ENCODE measurements around the gene SMG6. TPM values are rescaled to one million over a fixed set of nuclear protein-coding genes. Genes with fewer than 3 reads are reported as not detected.

SMG6 gene
- total RNA-seq, 1 donor from 2014 or later = 58.7 TPM

DNA sequence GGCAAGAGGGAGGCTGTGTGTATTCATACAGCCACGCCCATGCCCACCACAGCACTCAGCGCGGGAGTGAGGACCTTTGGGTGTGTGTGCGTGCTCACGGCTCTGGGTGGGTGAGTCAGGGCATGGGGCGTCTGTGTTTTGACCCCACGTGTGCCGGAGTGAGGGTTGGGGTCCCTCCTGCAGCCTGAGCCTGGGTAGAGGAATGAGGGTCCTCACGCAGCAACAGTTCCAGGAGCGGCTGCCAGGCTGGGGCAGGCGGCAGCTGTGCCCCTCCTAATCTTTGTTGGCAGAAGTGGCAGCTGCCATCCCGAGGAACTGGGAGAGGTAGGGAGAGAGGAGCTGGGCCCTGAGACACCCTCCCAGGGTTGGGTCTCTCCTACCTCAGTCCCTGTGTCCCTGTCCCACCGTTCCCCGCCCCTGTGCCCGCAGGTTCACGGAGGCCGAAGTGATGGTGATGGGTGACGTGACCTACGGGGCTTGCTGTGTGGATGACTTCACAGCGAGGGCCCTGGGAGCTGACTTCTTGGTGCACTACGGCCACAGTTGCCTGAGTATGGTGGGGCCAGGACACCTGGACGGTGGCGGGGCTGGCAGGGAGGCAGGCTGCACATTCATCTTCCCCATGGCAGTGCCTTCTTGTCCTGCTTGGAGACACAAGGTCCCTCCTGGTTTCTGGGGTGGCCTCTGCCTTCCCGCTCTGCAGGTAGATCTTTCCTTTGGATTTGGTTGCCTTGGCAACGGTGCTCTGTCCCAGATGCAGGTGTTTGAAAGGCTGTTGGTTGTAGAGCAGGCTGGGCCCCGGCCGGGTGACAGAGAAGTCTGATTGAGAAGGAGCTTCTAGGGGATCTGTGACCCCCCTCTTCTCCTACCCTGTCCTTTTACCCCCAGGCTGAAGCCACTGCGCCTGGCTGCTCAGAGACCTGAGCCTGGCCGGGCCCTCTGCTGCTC is 267.8 kb downstream of the SMG6 start:
- DNase-seq (ENCODE audit: low spot score) (no peak), ATAC-seq (no peak)
- intact Hi-C loops (cut with DNase I) = no loop called here

DNA sequence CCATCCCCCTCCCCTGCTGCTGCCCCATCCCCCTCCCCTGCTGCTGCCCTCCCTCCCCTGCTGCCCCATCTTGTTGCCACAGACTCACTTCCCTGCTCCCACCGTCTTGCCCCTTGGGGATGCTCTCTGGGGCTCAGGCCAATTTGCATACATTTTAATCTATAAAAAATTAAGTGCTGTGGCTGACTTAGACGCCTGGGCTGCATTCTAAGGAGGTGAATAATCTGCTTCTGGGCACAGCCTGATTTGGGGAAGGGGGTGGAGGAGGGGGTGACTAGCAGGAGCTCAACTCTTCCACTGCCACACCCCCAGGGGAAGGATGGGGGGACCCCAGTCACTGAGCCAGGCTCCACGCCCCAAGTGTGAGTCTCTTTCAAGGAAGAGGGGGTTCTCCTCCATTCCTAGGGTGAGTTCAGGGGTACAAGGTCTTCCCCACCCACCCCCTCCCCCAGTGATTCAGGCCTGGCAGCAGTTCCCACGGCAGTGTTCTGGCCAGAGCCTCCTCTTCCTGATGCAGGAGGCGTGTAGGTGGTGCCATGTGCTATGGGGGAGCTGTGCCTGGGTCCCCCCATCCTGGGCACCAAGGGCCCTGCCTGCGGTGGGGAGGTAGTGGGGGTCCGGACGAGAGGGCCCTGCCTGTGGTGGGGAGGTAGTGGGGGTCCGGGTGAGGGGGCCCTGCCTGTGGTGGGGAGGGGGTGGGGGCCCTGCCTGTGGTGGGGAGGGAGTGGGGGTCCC is 268.6 kb downstream of the SMG6 start:
- intact Hi-C loops (cut with DNase I) = no loop called here
- DNase-seq (ENCODE audit: low spot score) (no peak), ATAC-seq (no peak)

DNA sequence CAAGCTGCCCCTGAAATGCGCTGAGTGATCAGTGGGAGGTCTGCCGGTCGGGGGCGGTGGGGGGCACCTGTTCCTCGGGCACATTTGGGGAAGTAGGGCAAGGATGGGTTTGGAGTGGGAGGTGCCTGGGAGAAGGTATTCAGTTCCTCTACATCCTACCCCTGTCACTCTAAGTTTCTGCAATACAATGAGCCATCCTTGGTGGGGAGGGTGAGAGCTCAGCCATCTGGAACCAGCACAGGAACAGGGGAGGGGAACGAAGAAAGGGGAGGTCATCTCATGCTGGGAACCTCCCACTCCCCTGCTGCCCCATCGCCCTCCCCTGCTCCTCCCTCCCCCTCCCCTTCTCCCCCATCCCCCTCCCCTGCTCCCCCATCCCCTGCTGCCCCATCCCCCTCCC is 269.4 kb downstream of the SMG6 start:
- ATAC-seq = no peak
- intact Hi-C loops (cut with DNase I) = no loop called here

DNA sequence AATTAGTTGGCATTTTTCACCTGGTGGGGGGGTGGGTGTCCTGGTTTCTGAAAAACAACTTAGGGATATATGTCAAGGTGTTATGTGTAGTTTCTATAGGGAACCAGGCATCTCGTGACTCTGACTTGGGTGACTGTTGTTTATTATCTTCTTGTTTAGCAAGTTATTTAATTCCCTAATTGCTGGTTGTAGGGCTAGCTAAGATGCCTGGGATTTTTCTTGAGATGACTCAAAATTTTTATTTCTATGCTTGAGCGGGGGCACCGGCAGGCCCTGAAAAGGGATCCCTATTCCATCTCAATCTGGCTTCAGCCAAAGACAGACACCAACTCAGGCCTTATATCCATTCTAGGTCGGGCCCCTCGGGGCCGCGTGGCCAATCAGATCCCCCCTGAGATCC is 270.4 kb downstream of the SMG6 start:
- no peak for ATAC-seq
- intact Hi-C loops (cut with DNase I) = no loop called here

More for the DNA sequence above, 269.4 kb downstream of the SMG6 start:
- DNase-seq (ENCODE audit: low spot score) = no peak

DNA sequence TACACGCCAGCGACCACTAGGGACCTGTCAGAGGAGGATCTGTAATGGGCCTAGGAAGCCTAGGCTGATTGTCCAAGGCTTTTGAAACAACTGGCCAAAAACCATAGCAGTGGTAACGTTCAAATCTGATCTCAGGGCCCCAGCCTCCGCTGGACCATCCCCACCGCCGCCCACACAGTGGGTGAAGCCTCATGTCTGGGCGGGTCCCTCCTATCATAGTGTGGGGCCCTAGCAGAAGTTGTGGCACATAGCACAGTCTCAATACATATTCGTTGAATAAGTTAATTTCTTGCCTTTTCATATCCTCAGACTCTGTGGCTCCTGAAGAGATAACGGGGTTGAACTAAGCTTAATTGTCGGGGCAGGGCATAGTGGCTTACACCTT is 272.8 kb downstream of the SMG6 start:
- intact Hi-C loops (cut with DNase I) = no loop called here
- ATAC-seq (no peak), DNase-seq (ENCODE audit: low spot score) (no peak)

More for the DNA sequence above, 270.4 kb downstream of the SMG6 start:
- DNase-seq (ENCODE audit: low spot score) = no peak

DNA sequence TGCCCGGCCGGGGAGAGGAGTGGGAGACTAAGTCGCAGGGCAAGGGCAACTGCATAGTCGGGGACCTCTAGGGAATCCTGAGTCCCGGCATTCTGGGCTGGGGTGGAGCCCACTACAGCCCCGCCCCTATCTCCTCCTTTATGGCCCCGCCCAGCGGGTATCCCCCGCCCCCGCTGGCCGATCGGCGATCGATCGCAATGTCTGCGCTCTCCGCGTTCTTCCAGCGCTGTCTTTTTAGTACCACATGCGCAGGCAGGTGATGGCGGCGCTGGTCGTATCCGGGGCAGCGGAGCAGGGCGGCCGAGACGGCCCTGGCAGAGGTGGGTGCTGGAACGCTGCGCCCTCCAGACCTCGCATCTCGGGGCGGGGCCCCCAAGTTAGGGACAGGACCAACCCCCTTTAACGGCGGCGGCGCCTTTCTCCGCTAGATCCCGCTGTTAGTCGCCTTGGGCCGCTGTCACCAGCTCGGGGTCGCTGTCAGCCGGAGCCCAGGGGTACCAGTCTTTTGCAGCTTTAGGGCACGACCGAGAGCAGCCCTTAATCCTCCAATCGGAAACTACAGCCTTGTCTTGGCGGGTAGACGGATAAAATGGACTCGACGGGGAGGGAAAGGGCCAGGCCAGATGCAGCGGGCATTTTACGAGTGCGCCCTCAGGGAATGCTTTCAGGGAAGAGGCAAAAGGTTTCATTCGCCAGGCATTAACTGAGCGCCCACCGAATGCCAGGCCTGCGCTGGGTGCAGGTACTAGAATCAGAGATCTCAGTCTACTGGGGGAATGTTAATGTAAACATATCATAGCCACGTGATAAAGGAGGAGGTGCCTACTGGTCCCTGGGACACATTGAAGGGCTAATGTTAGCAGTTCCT is 273.4 kb downstream of the SMG6 start, which contains the start of gene DPH1:
TSS of gene DPH1 (plus strand) at position 243 of the 868 bp plus-strand sequence. CDS start at position 260, 17 bp downstream.
- ATAC-seq = peak; percentile 93
- intact Hi-C loops (cut with DNase I) = loop anchor here (10.0 kb wide), 1 partner anchor 125 kb away; no protein-coding TSS in a partner anchor

DNA sequence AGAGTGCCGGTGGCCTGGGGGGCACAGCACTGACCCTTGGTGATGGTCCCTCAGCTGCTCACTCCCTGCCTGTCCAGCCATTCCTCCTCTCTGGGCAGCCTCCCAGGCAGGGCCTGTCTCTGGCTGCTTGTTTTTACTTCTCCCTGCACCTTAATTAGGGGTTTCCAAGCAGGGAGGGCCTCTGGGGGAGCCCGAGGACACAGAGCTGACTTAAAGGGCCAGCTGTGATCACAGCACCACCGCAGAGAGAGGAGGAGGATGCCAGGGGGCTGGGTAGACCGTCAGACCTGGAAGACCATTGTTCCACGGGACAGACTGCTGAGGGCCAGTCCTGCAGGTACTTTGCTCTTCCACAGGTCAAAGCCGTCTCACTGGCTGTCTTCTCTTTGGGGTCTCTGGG is 274.8 kb downstream of the SMG6 start:
- no peak for DNase-seq (ENCODE audit: low spot score)
- no peak for ATAC-seq
- intact Hi-C loops (cut with DNase I) = loop anchor here (10.0 kb wide), 1 partner anchor 124 kb away; no protein-coding TSS in a partner anchor

More for the DNA sequence above, 273.4 kb downstream of the SMG6 start, which contains the start of gene DPH1:
- peak; percentile 95 for DNase-seq (ENCODE audit: low spot score)

DNA sequence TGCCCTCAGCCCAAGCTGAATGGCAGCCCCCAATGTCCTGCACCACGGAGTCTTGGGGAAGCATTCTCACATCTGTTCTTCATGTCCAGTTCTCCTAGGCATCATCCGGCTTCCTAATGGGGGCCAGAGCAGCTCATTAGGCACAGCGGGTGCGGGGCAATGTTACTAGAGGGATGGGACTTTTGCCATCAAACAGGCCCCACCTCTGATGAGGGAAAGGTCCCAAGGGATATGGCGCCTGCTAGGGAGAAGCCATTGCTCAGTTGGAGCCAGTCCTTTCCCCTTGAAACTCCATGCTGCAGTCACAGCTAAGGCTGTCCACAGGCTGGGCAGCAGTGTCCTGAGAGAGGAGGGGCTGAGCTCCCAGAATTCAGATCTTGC is 275.4 kb downstream of the SMG6 start:
- DNase-seq (ENCODE audit: low spot score) (no peak), ATAC-seq (no peak)
- intact Hi-C loops (cut with DNase I) = loop anchor here (10.0 kb wide), 1 partner anchor 123 kb away; no protein-coding TSS in a partner anchor

DNA sequence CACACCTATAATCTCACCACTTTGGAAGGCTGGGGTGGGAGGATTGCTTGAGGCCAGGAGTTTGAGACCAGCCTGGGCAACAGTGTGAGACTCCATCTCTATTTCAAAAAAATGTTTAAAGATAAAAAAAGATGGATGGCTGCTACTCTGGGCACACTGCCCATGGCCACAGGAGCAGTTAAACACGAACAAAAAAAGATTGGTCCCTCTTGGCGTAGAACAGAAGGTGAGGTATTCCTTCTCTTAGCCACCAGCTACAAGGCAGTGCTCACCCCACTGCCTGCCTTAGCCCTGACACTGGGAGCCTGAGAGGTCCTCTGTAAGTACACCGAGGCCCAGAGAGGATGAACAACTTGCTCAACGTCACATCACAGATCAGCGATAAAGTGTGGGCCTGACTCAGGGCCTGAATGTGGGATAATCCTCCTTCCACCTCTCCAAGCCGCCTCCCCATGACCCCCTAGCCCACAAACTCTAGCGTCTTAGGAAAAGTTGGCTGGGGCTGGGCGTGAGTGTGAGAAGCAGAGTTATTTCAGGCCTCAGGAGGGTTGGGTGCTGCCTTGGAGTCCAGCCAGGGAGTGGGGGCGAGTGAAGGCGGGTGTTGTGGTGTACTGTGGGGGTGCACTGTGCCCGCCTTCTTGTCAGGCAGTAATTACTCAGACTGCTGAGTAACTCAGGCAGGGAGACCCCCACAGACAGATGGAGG is 275.9 kb downstream of the SMG6 start:
- intact Hi-C loops (cut with DNase I) = loop anchor here (10.0 kb wide), 1 partner anchor 123 kb away; no protein-coding TSS in a partner anchor
- no peak for DNase-seq (ENCODE audit: low spot score)
- no peak for ATAC-seq

DNA sequence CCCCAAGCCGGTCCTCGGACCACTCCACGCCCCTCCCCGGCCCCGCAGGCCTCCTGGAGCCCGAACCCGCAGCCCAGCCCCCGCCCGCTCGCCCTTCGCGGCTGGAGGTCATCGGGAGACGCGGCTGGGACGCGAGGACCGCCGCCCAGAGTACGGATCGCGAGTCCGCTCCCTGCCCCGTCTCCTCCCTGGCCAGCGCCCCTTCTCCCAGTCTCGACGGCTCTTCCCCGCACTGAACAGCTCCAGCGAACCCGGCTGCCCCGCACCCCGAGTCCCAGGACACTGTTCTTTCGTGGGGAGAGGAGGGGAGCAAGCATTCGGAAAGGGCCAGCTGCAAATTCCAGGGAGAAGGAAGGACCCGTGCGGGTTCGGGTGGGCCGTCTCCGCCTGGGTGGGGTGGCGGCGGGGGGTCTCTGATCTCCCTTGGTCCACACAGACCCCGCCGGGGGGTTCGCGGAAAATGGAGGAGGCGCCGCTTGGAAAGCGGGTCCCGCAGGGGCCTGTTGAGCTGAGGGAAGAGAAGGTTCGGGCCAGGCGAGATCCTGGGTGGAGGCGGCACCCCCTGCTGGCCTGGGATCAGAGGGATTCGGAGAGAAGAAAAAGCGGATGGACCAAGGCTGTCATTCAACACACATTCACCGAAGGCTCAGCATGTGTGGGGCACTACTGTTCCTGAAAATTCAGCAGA is 277.8 kb downstream of the SMG6 start:
- intact Hi-C loops (cut with DNase I) = loop anchor here (10.0 kb wide), 1 partner anchor 121 kb away; no protein-coding TSS in a partner anchor
- DNase-seq (ENCODE audit: low spot score) (peak; percentile 87), ATAC-seq (peak; percentile 43)

DNA sequence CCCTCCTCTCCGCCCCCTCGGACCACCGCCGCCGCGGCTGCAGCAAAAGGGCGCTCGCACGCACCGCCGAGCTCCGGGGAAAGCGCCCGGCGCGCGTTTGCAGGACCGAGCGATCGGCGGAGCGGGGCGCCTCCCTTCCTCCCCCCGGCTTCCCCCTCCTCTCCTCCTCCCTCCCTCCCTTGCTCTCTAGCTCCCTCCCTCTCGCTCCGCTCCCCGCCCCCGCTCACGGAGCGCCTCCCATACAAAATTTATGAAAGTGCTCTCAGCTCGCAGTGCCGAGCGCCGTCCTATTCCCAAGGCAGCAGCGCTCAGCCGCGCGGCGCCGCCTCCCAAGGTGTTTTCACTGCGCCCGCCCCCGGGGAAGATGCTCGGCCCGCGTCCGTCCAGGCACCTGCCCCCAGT is 278.4 kb downstream of the SMG6 start, which contains the start of gene RTN4RL1:
TSS of gene RTN4RL1 (minus strand) at position 115 of the 402 bp plus-strand sequence. CDS start 469 bp downstream, outside the sequence.
- peak; percentile 84 for DNase-seq (ENCODE audit: low spot score)
- intact Hi-C loops (cut with DNase I) = loop anchor here (10.0 kb wide), 1 partner anchor 120 kb away; no protein-coding TSS in a partner anchor
- ATAC-seq = peak; percentile 34

DNA sequence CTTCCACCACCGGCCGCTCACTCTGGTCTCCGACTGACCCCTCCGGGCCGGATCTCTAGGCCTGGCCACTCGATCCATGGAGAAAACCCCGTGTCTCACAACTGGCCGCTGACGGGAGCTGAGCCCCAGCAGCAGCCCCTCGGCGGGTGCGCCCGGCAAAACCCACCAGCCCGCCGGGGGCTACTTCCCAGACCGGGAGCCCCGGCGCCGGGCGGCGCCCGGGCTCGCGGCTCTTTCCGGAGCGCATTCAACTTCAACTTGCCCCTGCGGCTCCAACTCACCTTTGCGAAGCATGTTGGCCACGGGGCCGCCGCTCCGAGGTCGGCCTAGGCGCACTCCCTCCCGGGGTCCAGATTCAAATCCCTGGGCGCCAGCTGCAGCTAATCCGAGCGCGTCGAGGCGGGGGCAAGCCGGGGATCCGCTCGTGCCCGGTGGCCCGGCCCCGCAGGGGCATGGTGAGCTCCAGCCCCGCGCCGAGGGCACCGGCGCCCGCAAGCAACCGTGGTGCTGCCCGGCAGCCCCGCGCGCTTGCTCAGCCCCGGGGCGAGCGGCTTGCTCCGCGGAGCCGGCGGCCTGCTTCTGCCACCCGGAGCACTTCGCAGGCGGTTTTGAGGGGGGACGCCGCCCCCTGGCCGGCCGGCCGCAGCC is 278.9 kb downstream of the SMG6 start:
- no peak for ATAC-seq
- DNase-seq (ENCODE audit: low spot score) = no peak
- intact Hi-C loops (cut with DNase I) = loop anchor here (10.0 kb wide), 1 partner anchor 120 kb away; no protein-coding TSS in a partner anchor

DNA sequence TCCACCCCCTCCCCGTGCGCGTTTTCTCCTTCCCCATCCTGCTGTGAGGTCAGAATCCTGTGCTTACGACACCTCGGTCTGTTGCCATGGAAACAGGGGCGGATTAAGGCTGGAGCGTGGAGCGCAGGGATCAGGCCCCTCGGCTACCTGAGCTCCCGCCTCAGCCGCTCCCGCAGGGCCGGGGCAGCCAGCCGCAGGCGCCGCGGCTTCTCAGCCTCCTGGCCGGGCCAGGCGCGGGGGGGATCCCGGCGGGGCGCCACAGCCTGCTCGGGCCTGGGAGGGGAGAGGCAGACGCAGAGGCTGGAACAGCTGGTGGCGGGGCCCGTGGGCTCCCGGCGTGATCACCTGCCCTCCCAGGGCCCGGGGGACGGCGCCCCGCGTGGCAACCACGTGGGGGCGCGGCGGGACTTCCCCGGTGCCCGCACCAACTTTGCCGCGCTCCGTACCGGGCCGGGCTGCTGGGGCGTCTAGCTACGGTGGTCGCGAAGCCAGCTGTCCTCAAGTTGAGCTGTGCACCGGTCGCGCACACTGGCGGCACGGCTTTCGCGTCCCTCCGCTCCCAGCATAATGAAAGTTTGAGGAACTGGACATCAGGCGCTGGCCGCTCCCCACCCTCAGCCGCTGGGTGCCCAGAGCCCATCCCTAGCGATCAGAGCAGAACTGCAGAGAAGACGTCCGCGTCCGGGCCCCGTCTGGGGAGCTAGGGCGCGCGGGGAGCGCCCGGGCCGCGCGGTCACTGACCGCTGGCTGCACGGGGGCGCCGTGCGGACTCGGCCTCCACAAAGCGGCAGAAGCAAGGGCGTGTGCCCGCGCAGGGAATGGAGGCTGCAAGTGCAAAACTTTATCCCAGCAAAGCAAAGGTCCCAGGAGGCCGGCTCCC is 279.7 kb downstream of the SMG6 start:
- intact Hi-C loops (cut with DNase I) = loop anchor here (10.0 kb wide), 1 partner anchor 119 kb away; no protein-coding TSS in a partner anchor
- DNase-seq (ENCODE audit: low spot score) (peak; percentile 81), ATAC-seq (peak; percentile 77)

DNA sequence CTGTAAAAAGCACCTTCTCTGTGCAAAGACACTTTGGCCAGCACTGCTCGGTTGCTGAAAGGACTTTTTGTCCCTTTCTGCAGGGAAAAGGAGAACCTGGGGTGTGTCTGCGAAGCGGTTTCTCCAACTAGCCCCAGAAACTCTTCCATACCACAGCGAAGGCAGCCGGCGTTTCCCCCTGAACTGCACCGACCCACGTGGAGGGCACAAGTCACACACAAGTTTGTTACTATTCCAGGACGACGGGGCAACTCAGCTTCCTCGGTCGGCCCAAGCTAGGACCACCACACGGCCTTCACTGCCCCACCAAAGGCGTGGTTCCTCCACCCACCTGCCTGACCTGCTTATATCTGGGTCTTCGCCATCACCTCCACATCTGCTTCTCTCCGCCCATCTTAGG is 280.3 kb downstream of the SMG6 start:
- ATAC-seq = no peak
- no peak for DNase-seq (ENCODE audit: low spot score)
- intact Hi-C loops (cut with DNase I) = loop anchor here (10.0 kb wide), 1 partner anchor 118 kb away; no protein-coding TSS in a partner anchor

DNA sequence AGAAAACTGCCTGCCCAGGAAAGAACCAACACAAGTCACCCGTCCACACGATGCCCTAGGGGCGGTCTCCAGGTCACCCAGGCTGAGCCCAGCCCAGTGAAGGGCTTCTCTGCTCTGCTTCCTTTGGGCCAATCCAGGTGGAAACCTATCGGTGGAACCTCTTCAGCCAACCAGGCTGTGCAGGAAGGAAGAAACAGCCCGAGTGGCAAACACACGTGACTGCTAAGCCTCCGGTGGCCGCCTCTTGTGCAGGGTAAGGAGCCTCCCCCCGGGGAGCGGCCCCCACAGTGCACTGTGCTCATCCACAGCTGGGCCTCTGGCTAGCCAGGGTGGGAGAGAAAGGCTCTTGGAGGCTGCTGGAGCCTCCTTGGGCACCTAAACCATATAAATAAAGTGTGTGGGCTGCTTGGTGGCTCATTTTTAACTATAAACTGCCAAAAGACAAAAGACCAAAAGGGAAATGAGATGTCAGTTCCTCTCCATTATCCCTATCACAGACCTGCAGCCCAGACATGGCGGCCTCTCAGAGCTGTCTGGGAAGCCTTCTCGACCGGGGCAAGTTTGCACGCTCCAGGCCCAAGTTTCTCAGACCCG is 280.8 kb downstream of the SMG6 start:
- DNase-seq (ENCODE audit: low spot score) (no peak), ATAC-seq (no peak)
- intact Hi-C loops (cut with DNase I) = loop anchor here (10.0 kb wide), 1 partner anchor 118 kb away; no protein-coding TSS in a partner anchor
